ENCODE results near the gene BPIFB4. TPM values are rescaled to one million over a fixed set of nuclear protein-coding genes. Genes with fewer than 3 reads are reported as not detected.

Gene BPIFB4
- total RNA-seq, 1 experiment from 2014 or later = not detected

GRCh38 chr20:33071198-33071597, 8.2 kb upstream of the BPIFB4 start:
- Histone ChIP-seq H3K9me3 (ENCODE audit: low read depth, low read length, poor library complexity, severe bottlenecking) (no peaks in the 10 kb centered on the region), H3K27me3 (replicated peaks; ENCODE audit: insufficient read depth, low read depth, low read length, poor library complexity) (peaks cover 10% of the 10 kb centered on the region), H3K4me3 (ENCODE audit: low read depth, low read length, poor library complexity, severe bottlenecking) (no peak overlapping the region), H3K4me1 (ENCODE audit: insufficient read depth, low read length, poor library complexity, severe bottlenecking) (no peaks in the 10 kb centered on the region), H3K36me3 (ENCODE audit: insufficient read depth, low read length, poor library complexity, severe bottlenecking) (no peaks in the 10 kb centered on the region), H3K27ac (ENCODE audit: low read depth, low read length, poor library complexity, severe bottlenecking) (no peak overlapping the region)
- intact Hi-C loops (cut with micrococcal nuclease; ENCODE audit: unreplicated experiment) = no loop called here
- TF ChIP-seq, protein P1, sequence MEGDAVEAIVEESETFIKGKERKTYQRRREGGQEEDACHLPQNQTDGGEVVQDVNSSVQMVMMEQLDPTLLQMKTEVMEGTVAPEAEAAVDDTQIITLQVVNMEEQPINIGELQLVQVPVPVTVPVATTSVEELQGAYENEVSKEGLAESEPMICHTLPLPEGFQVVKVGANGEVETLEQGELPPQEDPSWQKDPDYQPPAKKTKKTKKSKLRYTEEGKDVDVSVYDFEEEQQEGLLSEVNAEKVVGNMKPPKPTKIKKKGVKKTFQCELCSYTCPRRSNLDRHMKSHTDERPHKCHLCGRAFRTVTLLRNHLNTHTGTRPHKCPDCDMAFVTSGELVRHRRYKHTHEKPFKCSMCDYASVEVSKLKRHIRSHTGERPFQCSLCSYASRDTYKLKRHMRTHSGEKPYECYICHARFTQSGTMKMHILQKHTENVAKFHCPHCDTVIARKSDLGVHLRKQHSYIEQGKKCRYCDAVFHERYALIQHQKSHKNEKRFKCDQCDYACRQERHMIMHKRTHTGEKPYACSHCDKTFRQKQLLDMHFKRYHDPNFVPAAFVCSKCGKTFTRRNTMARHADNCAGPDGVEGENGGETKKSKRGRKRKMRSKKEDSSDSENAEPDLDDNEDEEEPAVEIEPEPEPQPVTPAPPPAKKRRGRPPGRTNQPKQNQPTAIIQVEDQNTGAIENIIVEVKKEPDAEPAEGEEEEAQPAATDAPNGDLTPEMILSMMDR (conservative IDR thresholded peaks at IDR 0.05; ENCODE audit: low read depth, low read length) = no peak
- CTCF ChIA-PET = no interaction called here
- no peak for DNase-seq (ENCODE audit: low spot score)
- no TSS peak for BruUV-seq (replicated peaks)
- POLR2A ChIA-PET (ENCODE audit: low non-redundant PET) = no interaction called here

DNA sequence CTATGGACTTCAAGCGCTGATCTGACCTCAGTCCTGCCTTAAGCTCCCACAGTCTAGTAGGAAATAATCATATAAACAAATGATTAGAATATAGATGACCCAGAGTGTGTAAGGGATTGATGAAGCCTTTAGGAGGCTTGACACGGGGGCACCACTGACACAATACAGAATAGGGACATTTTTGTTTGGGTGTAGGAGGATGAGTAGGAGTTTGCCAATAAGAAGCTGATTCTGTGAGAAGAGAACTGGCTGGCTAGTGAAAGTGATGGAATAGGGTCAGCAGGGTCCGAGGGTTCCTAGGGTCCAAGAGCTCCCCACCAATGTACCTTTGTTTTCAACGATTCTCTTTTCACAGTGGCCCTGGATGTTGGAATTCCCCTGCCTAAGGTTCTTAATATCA, 7.1 kb upstream of the BPIFB4 start:
- CTCF ChIA-PET = no interaction called here
- TF ChIP-seq, protein P1 (conservative IDR thresholded peaks at IDR 0.05; ENCODE audit: low read depth, low read length) = no peak
- no peak for TF ChIP-seq EZH2 (IDR thresholded peaks at IDR 0.05; ENCODE audit: borderline replicate concordance, low read depth, low read length, poor library complexity, severe bottlenecking)
- intact Hi-C loops (cut with micrococcal nuclease; ENCODE audit: unreplicated experiment) = no loop called here
- no TSS peak for BruUV-seq (replicated peaks)
- POLR2A ChIA-PET (ENCODE audit: low non-redundant PET) = no interaction called here
- no peak for DNase-seq (ENCODE audit: low spot score)
- Histone ChIP-seq H3K9me3 (ENCODE audit: low read depth, low read length, poor library complexity, severe bottlenecking) (no peaks in the 10 kb centered on the region), H3K4me1 (ENCODE audit: insufficient read depth, low read length, poor library complexity, severe bottlenecking) (no peaks in the 10 kb centered on the region), H3K27ac (ENCODE audit: low read depth, low read length, poor library complexity, severe bottlenecking) (no peak overlapping the region), H3K4me3 (ENCODE audit: low read depth, low read length, poor library complexity, severe bottlenecking) (no peak overlapping the region), H3K36me3 (ENCODE audit: insufficient read depth, low read length, poor library complexity, severe bottlenecking) (no peaks in the 10 kb centered on the region), H3K27me3 (replicated peaks; ENCODE audit: insufficient read depth, low read depth, low read length, poor library complexity) (peaks cover 12% of the 10 kb centered on the region)

GRCh38 chr20:33072813-33073212, 6.6 kb upstream of the BPIFB4 start:
- Histone ChIP-seq H3K27me3 (replicated peaks; ENCODE audit: insufficient read depth, low read depth, low read length, poor library complexity) (peaks cover 12% of the 10 kb centered on the region), H3K27ac (ENCODE audit: low read depth, low read length, poor library complexity, severe bottlenecking) (no peak overlapping the region), H3K36me3 (ENCODE audit: insufficient read depth, low read length, poor library complexity, severe bottlenecking) (no peaks in the 10 kb centered on the region), H3K9me3 (ENCODE audit: low read depth, low read length, poor library complexity, severe bottlenecking) (no peaks in the 10 kb centered on the region), H3K4me3 (ENCODE audit: low read depth, low read length, poor library complexity, severe bottlenecking) (no peak overlapping the region), H3K4me1 (ENCODE audit: insufficient read depth, low read length, poor library complexity, severe bottlenecking) (no peaks in the 10 kb centered on the region)
- intact Hi-C loops (cut with micrococcal nuclease; ENCODE audit: unreplicated experiment) = no loop called here
- POLR2A ChIA-PET (ENCODE audit: low non-redundant PET) = no interaction called here
- TF ChIP-seq EZH2 (IDR thresholded peaks at IDR 0.05; ENCODE audit: borderline replicate concordance, low read depth, low read length, poor library complexity, severe bottlenecking) = no peak
- TF ChIP-seq, protein P1 (conservative IDR thresholded peaks at IDR 0.05; ENCODE audit: low read depth, low read length) = no peak
- CTCF ChIA-PET = no interaction called here
- no TSS peak for BruUV-seq (replicated peaks)
- DNase-seq (ENCODE audit: low spot score) = no peak
